ENCODE data around the gene MFAP3. TPM values are rescaled to one million over a fixed set of nuclear protein-coding genes. Genes with fewer than 3 reads are reported as not detected.

MFAP3 gene
- total and polyA plus RNA-seq, 2 of the 13 experiments (the other 11 are each of a cell fraction or from before 2014, with no cell fraction given), result 12.1 to 28.3 TPM

DNA sequence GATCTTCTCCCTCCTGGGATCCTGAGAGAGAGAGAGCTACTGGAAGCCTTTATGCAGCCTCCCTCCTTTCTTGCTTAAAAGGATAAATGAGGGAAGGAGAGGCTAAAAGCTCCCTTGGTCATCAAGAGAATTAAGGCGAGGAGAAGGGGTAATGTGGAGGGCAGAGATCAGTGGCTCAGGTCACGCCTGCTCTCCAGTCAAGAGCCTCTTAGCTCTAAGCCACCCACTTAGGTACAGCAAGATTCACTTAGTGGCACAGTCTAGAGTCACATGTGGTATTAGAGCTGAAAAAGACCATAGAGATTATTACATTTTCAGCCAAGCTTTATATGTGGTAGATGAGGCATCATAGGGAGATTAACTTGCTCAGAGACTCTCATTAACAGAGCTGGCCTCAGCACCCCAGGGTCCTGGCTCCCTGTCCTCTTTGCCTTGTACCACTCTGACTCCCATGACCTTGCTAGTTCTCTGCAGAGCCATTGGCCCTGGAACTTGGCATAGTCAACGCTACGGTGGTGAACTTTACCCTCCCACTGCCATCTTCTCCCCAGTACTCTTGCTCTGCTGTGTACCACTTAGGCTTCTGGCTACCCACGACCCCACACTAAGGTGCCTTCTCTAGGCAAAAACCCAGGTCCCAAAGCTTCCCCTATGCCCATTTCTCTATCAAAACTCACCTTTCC, 37.6 kb downstream of the MFAP3 start:
- no peak for DNase-seq (ENCODE audit: low spot score)
- in situ Hi-C loops (cut with HindIII; ENCODE audit: extremely low pct_ligation_motif_present, low pct_unique_long_range_greater_than_20kb), result no loop called here
- no peaks in the 10 kb centered on the region for H3K36me3 ChIP-seq (replicated peaks in 1 of 2; ENCODE audit: control insufficient read depth in 1 of 2, insufficient read depth in 2 of 2, low read length in 2 of 2)
- no peak overlapping the region for H3K4me2 ChIP-seq (ENCODE audit: low read depth, low read length)
- no peak overlapping the region for H2AFZ ChIP-seq (ENCODE audit: low read length)
- peaks cover 12% of the 10 kb centered on the region; the same call in 1 of the 2 replicates for H3K4me1 ChIP-seq (ENCODE audit: insufficient read depth, low read length)
- BruUV-seq (replicated peaks), result no TSS peak
- POLR2A ChIA-PET, result no interaction called here
- H4K20me1 ChIP-seq (ENCODE audit: insufficient read depth, low read length), result no peaks in the 10 kb centered on the region
- TF ChIP-seq, protein P1, sequence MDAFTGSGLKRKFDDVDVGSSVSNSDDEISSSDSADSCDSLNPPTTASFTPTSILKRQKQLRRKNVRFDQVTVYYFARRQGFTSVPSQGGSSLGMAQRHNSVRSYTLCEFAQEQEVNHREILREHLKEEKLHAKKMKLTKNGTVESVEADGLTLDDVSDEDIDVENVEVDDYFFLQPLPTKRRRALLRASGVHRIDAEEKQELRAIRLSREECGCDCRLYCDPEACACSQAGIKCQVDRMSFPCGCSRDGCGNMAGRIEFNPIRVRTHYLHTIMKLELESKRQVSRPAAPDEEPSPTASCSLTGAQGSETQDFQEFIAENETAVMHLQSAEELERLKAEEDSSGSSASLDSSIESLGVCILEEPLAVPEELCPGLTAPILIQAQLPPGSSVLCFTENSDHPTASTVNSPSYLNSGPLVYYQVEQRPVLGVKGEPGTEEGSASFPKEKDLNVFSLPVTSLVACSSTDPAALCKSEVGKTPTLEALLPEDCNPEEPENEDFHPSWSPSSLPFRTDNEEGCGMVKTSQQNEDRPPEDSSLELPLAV (CRISPR knock-in tag; conservative IDR thresholded peaks at IDR 0.05; ENCODE audit: low read depth), result no peak
- TF ChIP-seq, protein P2, sequence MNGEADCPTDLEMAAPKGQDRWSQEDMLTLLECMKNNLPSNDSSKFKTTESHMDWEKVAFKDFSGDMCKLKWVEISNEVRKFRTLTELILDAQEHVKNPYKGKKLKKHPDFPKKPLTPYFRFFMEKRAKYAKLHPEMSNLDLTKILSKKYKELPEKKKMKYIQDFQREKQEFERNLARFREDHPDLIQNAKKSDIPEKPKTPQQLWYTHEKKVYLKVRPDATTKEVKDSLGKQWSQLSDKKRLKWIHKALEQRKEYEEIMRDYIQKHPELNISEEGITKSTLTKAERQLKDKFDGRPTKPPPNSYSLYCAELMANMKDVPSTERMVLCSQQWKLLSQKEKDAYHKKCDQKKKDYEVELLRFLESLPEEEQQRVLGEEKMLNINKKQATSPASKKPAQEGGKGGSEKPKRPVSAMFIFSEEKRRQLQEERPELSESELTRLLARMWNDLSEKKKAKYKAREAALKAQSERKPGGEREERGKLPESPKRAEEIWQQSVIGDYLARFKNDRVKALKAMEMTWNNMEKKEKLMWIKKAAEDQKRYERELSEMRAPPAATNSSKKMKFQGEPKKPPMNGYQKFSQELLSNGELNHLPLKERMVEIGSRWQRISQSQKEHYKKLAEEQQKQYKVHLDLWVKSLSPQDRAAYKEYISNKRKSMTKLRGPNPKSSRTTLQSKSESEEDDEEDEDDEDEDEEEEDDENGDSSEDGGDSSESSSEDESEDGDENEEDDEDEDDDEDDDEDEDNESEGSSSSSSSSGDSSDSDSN (CRISPR knock-in tag; IDR thresholded peaks at IDR 0.05), result no peak
- TF ChIP-seq CHD2 (IDR thresholded peaks at IDR 0.05; ENCODE audit: low read depth, low read length) (no peak), FOXP1 (IDR thresholded peaks at IDR 0.05) (no peak), FOXP1 (CRISPR knock-in tag; IDR thresholded peaks at IDR 0.05) (no peak), SRY (CRISPR knock-in tag; IDR thresholded peaks at IDR 0.05) (no peak)
- TF ChIP-seq, protein P3, sequence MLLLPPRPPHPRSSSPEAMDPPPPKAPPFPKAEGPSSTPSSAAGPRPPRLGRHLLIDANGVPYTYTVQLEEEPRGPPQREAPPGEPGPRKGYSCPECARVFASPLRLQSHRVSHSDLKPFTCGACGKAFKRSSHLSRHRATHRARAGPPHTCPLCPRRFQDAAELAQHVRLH (CRISPR knock-in tag; IDR thresholded peaks at IDR 0.05; ENCODE audit: borderline replicate concordance, low read depth), result no peak
- TF ChIP-seq, protein P4, sequence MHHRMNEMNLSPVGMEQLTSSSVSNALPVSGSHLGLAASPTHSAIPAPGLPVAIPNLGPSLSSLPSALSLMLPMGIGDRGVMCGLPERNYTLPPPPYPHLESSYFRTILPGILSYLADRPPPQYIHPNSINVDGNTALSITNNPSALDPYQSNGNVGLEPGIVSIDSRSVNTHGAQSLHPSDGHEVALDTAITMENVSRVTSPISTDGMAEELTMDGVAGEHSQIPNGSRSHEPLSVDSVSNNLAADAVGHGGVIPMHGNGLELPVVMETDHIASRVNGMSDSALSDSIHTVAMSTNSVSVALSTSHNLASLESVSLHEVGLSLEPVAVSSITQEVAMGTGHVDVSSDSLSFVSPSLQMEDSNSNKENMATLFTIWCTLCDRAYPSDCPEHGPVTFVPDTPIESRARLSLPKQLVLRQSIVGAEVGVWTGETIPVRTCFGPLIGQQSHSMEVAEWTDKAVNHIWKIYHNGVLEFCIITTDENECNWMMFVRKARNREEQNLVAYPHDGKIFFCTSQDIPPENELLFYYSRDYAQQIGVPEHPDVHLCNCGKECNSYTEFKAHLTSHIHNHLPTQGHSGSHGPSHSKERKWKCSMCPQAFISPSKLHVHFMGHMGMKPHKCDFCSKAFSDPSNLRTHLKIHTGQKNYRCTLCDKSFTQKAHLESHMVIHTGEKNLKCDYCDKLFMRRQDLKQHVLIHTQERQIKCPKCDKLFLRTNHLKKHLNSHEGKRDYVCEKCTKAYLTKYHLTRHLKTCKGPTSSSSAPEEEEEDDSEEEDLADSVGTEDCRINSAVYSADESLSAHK (CRISPR knock-in tag; IDR thresholded peaks at IDR 0.05; ENCODE audit: borderline replicate concordance), result no peak
- TF ChIP-seq, protein P5, sequence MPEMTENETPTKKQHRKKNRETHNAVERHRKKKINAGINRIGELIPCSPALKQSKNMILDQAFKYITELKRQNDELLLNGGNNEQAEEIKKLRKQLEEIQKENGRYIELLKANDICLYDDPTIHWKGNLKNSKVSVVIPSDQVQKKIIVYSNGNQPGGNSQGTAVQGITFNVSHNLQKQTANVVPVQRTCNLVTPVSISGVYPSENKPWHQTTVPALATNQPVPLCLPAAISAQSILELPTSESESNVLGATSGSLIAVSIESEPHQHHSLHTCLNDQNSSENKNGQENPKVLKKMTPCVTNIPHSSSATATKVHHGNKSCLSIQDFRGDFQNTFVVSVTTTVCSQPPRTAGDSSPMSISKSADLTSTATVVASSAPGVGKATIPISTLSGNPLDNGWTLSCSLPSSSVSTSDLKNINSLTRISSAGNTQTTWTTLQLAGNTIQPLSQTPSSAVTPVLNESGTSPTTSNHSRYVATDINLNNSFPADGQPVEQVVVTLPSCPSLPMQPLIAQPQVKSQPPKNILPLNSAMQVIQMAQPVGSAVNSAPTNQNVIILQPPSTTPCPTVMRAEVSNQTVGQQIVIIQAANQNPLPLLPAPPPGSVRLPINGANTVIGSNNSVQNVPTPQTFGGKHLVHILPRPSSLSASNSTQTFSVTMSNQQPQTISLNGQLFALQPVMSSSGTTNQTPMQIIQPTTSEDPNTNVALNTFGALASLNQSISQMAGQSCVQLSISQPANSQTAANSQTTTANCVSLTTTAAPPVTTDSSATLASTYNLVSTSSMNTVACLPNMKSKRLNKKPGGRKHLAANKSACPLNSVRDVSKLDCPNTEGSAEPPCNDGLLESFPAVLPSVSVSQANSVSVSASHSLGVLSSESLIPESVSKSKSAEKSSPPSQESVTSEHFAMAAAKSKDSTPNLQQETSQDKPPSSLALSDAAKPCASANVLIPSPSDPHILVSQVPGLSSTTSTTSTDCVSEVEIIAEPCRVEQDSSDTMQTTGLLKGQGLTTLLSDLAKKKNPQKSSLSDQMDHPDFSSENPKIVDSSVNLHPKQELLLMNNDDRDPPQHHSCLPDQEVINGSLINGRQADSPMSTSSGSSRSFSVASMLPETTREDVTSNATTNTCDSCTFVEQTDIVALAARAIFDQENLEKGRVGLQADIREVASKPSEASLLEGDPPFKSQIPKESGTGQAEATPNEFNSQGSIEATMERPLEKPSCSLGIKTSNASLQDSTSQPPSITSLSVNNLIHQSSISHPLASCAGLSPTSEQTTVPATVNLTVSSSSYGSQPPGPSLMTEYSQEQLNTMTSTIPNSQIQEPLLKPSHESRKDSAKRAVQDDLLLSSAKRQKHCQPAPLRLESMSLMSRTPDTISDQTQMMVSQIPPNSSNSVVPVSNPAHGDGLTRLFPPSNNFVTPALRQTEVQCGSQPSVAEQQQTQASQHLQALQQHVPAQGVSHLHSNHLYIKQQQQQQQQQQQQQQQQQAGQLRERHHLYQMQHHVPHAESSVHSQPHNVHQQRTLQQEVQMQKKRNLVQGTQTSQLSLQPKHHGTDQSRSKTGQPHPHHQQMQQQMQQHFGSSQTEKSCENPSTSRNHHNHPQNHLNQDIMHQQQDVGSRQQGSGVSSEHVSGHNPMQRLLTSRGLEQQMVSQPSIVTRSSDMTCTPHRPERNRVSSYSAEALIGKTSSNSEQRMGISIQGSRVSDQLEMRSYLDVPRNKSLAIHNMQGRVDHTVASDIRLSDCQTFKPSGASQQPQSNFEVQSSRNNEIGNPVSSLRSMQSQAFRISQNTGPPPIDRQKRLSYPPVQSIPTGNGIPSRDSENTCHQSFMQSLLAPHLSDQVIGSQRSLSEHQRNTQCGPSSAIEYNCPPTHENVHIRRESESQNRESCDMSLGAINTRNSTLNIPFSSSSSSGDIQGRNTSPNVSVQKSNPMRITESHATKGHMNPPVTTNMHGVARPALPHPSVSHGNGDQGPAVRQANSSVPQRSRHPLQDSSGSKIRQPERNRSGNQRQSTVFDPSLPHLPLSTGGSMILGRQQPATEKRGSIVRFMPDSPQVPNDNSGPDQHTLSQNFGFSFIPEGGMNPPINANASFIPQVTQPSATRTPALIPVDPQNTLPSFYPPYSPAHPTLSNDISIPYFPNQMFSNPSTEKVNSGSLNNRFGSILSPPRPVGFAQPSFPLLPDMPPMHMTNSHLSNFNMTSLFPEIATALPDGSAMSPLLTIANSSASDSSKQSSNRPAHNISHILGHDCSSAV (CRISPR knock-in tag; IDR thresholded peaks at IDR 0.05; ENCODE audit: borderline replicate concordance), result no peak
- no peak overlapping the region for H3K27ac ChIP-seq (ENCODE audit: extremely low read length, insufficient read depth, low read length)
- CTCF ChIA-PET (ENCODE audit: low intra/inter-chr PET ratio, low total read pairs), result no interaction called here
- FAIRE-seq, result no peak
- H3K9me3 ChIP-seq (ENCODE audit: low read length), result no peaks in the 10 kb centered on the region
- H3K27me3 ChIP-seq (ENCODE audit: control insufficient read depth in 1 of 2, insufficient read depth in 2 of 2, low read length in 2 of 2), result no peaks in the 10 kb centered on the region; a peak in 1 of 5 replicates
- intact Hi-C loops (cut with micrococcal nuclease; ENCODE audit: unreplicated experiment), result no loop called here
- H3K9ac ChIP-seq (ENCODE audit: insufficient read depth, low read depth, low read length), result no peak overlapping the region
- H3K79me2 ChIP-seq (ENCODE audit: insufficient read depth, low read length), result no peaks in the 10 kb centered on the region
- 26% methylated on average over 3 of the region's 5 CpGs for WGBS (ENCODE audit: low lambda C conversion rate)
- no peak for ATAC-seq
- H3K4me3 ChIP-seq (replicated peaks in 1 of 3; ENCODE audit: insufficient read depth in 1 of 3, low read depth in 2 of 3, low read length in 3 of 3), result no peak overlapping the region
